ENCODE measurements around the gene FBXO33. TPM values are rescaled to one million over a fixed set of nuclear protein-coding genes. Genes with fewer than 3 reads are reported as not detected.

FBXO33 gene
- total RNA-seq, 1 experiment from 2014 or later, result 9.7 TPM

DNA sequence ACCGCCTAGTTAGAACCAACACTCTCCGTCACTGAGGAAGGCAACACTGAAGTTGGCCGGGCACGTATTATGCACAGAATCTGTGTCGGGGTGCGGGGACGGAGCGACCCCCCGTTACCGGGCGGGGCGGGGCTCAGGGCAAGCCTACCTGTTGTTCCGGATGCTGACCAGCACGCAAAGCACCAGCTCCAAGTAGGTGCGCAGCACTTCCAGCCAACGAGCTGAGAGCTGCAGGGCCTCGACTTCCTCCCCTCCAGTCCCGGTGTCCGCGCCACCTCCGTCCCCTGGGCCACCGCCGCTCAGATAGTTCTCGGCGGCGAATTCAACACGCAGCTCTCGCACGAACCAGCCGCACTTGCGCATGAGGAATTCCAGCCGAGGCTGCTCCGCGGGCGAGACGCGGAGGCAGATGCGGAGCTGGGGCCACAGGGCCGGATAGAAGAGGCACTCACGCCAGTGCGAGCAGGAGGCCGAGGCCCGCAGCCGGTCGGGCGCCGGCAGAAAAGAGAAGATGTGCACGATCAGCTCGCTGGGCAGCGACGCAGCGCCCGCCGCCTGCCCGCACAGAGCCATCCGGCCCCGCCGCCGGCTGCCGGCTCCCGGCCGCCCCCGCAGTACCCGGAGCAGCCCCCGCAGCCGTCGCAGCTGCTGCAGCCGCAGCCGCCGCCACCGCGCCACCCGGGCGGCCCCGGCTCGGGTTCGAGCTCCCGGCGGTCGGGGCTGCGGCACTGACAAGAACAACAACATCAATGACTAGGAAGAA lies 636 bp downstream of the FBXO33 start:
- H3K27me3 ChIP-seq (ENCODE audit: insufficient read depth, low read length), result no peaks in the 10 kb centered on the region
- H3K4me3 ChIP-seq (replicated peaks in 1 of 2; ENCODE audit: low read depth in 1 of 2, low read length in 2 of 2), result peak overlapping the region; percentile 78 to 83
- H3K4me2 ChIP-seq (ENCODE audit: low read length), result peak overlapping the region; percentile 91
- DNase-seq (ENCODE audit: low read depth, low spot score) (peak; percentile 4), ATAC-seq (peak; percentile 10)
- intact Hi-C loops (cut with micrococcal nuclease), result loop anchor here (2.0 to 5.0 kb wide), 2 partner anchors 164 to 257 kb away; partner anchors contain the start of gene PNN
- H3K27ac ChIP-seq (ENCODE audit: low read depth, low read length), result peak overlapping the region; percentile 76
- peaks cover 14 to 22% of the 10 kb centered on the region in 2 experiments for H3K4me1 ChIP-seq (ENCODE audit: control insufficient read depth in 1 of 2, insufficient read depth in 2 of 2, low read length in 2 of 2)
- no peaks in the 10 kb centered on the region for H3K9me2 ChIP-seq (ENCODE audit: insufficient read depth)
- H3K36me3 ChIP-seq (ENCODE audit: control insufficient read depth in 1 of 2, insufficient read depth in 2 of 2, low read length in 2 of 2), result no peaks in the 10 kb centered on the region
- BruUV-seq (replicated peaks), result no TSS peak
- no peak overlapping the region for H2AFZ ChIP-seq (ENCODE audit: low read depth, low read length, poor library complexity, severe bottlenecking)
- H3K9me3 ChIP-seq (ENCODE audit: control insufficient read depth in 1 of 2, insufficient read depth in 1 of 2, low read depth in 1 of 2, low read length in 2 of 2), result no peaks in the 10 kb centered on the region
- TF ChIP-seq POLR2AphosphoS5 (IDR thresholded peaks at IDR 0.05; ENCODE audit: low read depth, low read length) (peak; percentile 58; the same call in 1 of the 2 replicates), SIN3A (IDR thresholded peaks at IDR 0.05; ENCODE audit: low read depth) (peak; percentile 66; the same call in 1 of the 2 replicates), FOSL1 (IDR thresholded peaks at IDR 0.05; ENCODE audit: low read depth) (no peak), ZFX (IDR thresholded peaks at IDR 0.05) (peak; percentile 47; the same call in 1 of the 2 replicates)
- TF ChIP-seq, protein P1, sequence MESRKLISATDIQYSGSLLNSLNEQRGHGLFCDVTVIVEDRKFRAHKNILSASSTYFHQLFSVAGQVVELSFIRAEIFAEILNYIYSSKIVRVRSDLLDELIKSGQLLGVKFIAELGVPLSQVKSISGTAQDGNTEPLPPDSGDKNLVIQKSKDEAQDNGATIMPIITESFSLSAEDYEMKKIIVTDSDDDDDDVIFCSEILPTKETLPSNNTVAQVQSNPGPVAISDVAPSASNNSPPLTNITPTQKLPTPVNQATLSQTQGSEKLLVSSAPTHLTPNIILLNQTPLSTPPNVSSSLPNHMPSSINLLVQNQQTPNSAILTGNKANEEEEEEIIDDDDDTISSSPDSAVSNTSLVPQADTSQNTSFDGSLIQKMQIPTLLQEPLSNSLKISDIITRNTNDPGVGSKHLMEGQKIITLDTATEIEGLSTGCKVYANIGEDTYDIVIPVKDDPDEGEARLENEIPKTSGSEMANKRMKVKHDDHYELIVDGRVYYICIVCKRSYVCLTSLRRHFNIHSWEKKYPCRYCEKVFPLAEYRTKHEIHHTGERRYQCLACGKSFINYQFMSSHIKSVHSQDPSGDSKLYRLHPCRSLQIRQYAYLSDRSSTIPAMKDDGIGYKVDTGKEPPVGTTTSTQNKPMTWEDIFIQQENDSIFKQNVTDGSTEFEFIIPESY (IDR thresholded peaks at IDR 0.05; ENCODE audit: extremely low read depth, insufficient replicate concordance, low read length), result no peak
- TF ChIP-seq, protein P2, sequence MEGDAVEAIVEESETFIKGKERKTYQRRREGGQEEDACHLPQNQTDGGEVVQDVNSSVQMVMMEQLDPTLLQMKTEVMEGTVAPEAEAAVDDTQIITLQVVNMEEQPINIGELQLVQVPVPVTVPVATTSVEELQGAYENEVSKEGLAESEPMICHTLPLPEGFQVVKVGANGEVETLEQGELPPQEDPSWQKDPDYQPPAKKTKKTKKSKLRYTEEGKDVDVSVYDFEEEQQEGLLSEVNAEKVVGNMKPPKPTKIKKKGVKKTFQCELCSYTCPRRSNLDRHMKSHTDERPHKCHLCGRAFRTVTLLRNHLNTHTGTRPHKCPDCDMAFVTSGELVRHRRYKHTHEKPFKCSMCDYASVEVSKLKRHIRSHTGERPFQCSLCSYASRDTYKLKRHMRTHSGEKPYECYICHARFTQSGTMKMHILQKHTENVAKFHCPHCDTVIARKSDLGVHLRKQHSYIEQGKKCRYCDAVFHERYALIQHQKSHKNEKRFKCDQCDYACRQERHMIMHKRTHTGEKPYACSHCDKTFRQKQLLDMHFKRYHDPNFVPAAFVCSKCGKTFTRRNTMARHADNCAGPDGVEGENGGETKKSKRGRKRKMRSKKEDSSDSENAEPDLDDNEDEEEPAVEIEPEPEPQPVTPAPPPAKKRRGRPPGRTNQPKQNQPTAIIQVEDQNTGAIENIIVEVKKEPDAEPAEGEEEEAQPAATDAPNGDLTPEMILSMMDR (IDR thresholded peaks at IDR 0.05 in 2 of 3, conservative IDR thresholded peaks at IDR 0.05 in 1 of 3; ENCODE audit: borderline replicate concordance in 1 of 3, insufficient read depth in 1 of 3, low read depth in 2 of 3, low read length in 2 of 3), result no peak
- RAD21 ChIA-PET (ENCODE audit: low non-redundant PET in 1 of 2, low total read pairs in 2 of 2, uncharacterized antibody in 2 of 2, unreplicated experiment in 2 of 2), result interaction anchor here in 1 of 2 experiments (0.6 to 1.3 kb wide), 2 partner anchors 17 to 329 kb away, joined by 3 read pairs; partner anchors contain the start of gene SEC23A
- POLR2A ChIA-PET, result interaction anchor here (0.6 to 1.8 kb wide), 6 partner anchors 9 to 318 kb away, joined by 3 to 9 read pairs (median 4); partner anchors contain the start of genes GEMIN2 and TRAPPC6B
- peak overlapping the region; percentile 79 for H3K9ac ChIP-seq (ENCODE audit: low read length)
- no peaks in the 10 kb centered on the region for H4K20me1 ChIP-seq (ENCODE audit: insufficient read depth)
- CTCF ChIA-PET, result interaction anchor here (0.7 to 1.8 kb wide), 4 partner anchors 12 to 329 kb away, joined by 3 to 5 read pairs (median 3); partner anchors contain the start of gene SEC23A
- H3K79me2 ChIP-seq (ENCODE audit: insufficient read depth, low read length), result peaks cover 30% of the 10 kb centered on the region

All from HCT116 (cell line).